Fibroblast of lung (primary cell): ENCODE measurements around the gene WSCD1.

Experiments used
- CTCF ChIP-seq, 2 donors: IDR thresholded peaks in 1 of 2; conservative IDR thresholded peaks in 1 of 2; 1 replicate in 1 of 2; 2 replicates in 1 of 2; pipeline ENCODE4 v1.5.1; 2011 to 2012; ENCODE audit warnings: low read length in 2 of 2, control low read depth in 1 of 2, inconsistent platforms in 1 of 2, low read depth in 1 of 2, mild to moderate bottlenecking in 1 of 2
- EZH2 ChIP-seq: IDR thresholded peaks from 2 replicates; pipeline ENCODE4 v1.5.1; 2012; ENCODE audit warnings: low read length, control low read depth, mild to moderate bottlenecking; ENCODE audit errors: missing control alignments

GRCh38 chr17:6064868-6065267 lies 5.3 kb upstream of the WSCD1 start:
- TF ChIP-seq CTCF (conservative IDR thresholded peaks at IDR 0.05 in 1 of 2, IDR thresholded peaks at IDR 0.05 in 1 of 2; ENCODE audit: low read depth in 1 of 2, low read length in 2 of 2) (no peak), EZH2 (no peak)
